Breast epithelium (tissue), 3 donors: ENCODE data around the gene VSIG10L.

Experiments
- CTCF ChIP-seq, 3 donors: fragments of 450-650 bp; IDR thresholded peaks; one replicate each; pipeline ENCODE4 v1.5.1; 2016 to 2017; ENCODE audit warnings: antibody characterized with exemption in 3 of 3, mild to moderate bottlenecking in 3 of 3, moderate library complexity in 3 of 3
- POLR2A ChIP-seq: fragments of 450-650 bp; IDR thresholded peaks from one replicate; pipeline ENCODE4 v1.6.1; 2016; ENCODE audit warnings: antibody characterized with exemption, mild to moderate bottlenecking, moderate library complexity
- POLR2AphosphoS5 ChIP-seq, 3 donors: sonication (generic); formaldehyde crosslinking; IDR thresholded peaks; one replicate each; pipeline ENCODE4 v1.6.1; 2017; ENCODE audit warnings: antibody characterized with exemption in 3 of 3

GRCh38 chr19:51318687-51319648 is 23.0 kb downstream of the VSIG10L start:
- TF ChIP-seq POLR2A = no peak
- no peak for TF ChIP-seq CTCF (IDR thresholded peaks at IDR 0.05)
- TF ChIP-seq POLR2AphosphoS5 (IDR thresholded peaks at IDR 0.05) = no peak
